Prostate gland (tissue), 2 donors: ENCODE data around the gene PWWP2B.

Source experiments
- POLR2AphosphoS5 ChIP-seq: sonication (generic); formaldehyde crosslinking; IDR thresholded peaks from one replicate; pipeline ENCODE4 v1.6.1; 2017; ENCODE audit warnings: antibody characterized with exemption
- TF ChIP-seq, protein P1 (sequence below), 4 experiments: fragments of 200-600 bp in 2 of 4; fragments of 450-650 bp in 2 of 4; sonication (generic) in 2 of 4; IDR thresholded peaks; 1 replicate in 3 of 4; 2 replicates in 1 of 4; pipeline ENCODE4 v1.5.1; 2016 to 2019; ENCODE audit warnings: antibody characterized with exemption in 4 of 4, mild to moderate bottlenecking in 2 of 4, moderate library complexity in 2 of 4

DNA sequence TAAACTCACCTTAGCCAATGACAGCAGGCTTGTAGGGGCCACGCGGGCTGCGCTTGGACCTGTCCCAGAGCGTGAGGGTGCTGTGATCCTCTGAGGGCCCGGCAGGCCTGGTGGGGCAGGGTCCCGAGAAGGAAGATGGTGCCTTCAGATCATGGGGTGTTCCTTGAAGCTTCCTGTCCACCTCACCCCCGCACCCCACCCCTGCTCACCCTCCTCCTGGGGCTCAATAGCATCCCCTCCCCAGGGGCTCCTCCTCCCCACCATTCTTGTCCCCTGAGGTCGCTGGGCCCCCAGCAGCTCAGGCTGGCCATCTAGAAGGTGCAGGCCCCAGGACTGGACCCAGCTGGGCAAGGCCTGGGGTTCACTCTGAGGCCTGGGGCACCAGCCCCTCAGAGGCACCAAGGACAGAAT lies 33.9 kb downstream of the PWWP2B start:
- TF ChIP-seq POLR2AphosphoS5: no peak
- TF ChIP-seq, protein P1, sequence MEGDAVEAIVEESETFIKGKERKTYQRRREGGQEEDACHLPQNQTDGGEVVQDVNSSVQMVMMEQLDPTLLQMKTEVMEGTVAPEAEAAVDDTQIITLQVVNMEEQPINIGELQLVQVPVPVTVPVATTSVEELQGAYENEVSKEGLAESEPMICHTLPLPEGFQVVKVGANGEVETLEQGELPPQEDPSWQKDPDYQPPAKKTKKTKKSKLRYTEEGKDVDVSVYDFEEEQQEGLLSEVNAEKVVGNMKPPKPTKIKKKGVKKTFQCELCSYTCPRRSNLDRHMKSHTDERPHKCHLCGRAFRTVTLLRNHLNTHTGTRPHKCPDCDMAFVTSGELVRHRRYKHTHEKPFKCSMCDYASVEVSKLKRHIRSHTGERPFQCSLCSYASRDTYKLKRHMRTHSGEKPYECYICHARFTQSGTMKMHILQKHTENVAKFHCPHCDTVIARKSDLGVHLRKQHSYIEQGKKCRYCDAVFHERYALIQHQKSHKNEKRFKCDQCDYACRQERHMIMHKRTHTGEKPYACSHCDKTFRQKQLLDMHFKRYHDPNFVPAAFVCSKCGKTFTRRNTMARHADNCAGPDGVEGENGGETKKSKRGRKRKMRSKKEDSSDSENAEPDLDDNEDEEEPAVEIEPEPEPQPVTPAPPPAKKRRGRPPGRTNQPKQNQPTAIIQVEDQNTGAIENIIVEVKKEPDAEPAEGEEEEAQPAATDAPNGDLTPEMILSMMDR (IDR thresholded peaks at IDR 0.05): no peak
